Measurements from ENCODE around the gene CSMD2. TPM values are rescaled to one million over a fixed set of nuclear protein-coding genes. Genes with fewer than 3 reads are reported as not detected.

CSMD2 gene
- polyA plus RNA-seq, 1 of the 3 experiments (the other 2 are of a cell fraction) = not detected

DNA sequence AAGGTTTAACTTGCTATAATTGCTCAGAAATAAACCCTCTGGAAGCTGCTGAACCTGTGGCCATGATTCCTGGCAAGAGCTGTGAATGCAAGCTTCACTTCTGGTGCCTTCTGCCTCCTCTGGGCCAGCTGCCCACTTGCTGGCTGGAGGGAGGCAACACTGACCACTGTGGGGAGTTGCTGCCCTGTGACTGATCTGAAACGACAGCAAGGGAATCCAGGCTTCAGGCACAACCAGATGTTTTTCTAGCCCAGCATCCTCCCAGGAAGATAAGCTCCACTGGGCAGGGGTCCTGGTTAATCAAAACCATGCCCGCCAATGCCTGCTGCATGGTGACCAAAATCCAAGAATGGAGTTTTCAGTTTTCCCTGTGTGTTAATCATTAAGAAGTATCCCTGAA is 481.1 kb downstream of the CSMD2 start:
- no peak overlapping the region for H3K4me2 ChIP-seq
- peaks cover 0 to 20% of the 10 kb centered on the region in 2 experiments; a peak in 2 of 4 replicates for H3K4me1 ChIP-seq (ENCODE audit: control insufficient read depth in 1 of 2, insufficient read depth in 2 of 2, low read depth in 1 of 2, low read length in 1 of 2)
- H3K27ac ChIP-seq (ENCODE audit: low read depth in 2 of 2, low read length in 1 of 2) = peak overlapping the region in 1 of 2 experiments; percentile 86; a peak in 2 of 4 replicates
- no peaks in the 10 kb centered on the region for H3K9me2 ChIP-seq
- no peaks in the 10 kb centered on the region for H3K27me3 ChIP-seq (ENCODE audit: insufficient read depth)
- H2AFZ ChIP-seq (ENCODE audit: low read depth) = no peak overlapping the region
- H3K36me3 ChIP-seq (replicated peaks in 1 of 2; ENCODE audit: control insufficient read depth in 1 of 2, insufficient read depth in 2 of 2, low read length in 1 of 2) = no peaks in the 10 kb centered on the region
- TF ChIP-seq IRF3 (IDR thresholded peaks at IDR 0.05; ENCODE audit: low read depth, low read length) (no peak), EP300 (IDR thresholded peaks at IDR 0.05; ENCODE audit: borderline replicate concordance in 1 of 2, low read depth in 1 of 2, low read length in 1 of 2) (peak in 1 of 2 experiments; percentile 86; a peak in 2 of 4 replicates), MEF2A (IDR thresholded peaks at IDR 0.05; ENCODE audit: borderline replicate concordance, low read depth) (no peak), TCF12 (IDR thresholded peaks at IDR 0.05) (peak; percentile 41; the same call in 1 of the 2 replicates), FOXJ3 (CRISPR knock-in tag; IDR thresholded peaks at IDR 0.05) (peak; percentile 83), SMC3 (IDR thresholded peaks at IDR 0.05; ENCODE audit: low read depth, low read length) (peak; percentile 34; the same call in 1 of the 2 replicates), RAD21 (IDR thresholded peaks at IDR 0.05; ENCODE audit: low read length) (peak; percentile 81), RCOR1 (IDR thresholded peaks at IDR 0.05; ENCODE audit: low read length) (peak; percentile 98), CHD2 (IDR thresholded peaks at IDR 0.05; ENCODE audit: low read length, partially characterized antibody) (peak; percentile 80), TEAD4 (IDR thresholded peaks at IDR 0.05; ENCODE audit: borderline replicate concordance, insufficient read depth) (no peak), GATA2 (CRISPR knock-in tag; IDR thresholded peaks at IDR 0.05) (peak; percentile 88), EZH2phosphoT487 (IDR thresholded peaks at IDR 0.05; ENCODE audit: borderline replicate concordance, low read depth) (no peak), SIN3A (IDR thresholded peaks at IDR 0.05; ENCODE audit: borderline replicate concordance, low read depth, low read length) (no peak), FOSL2 (IDR thresholded peaks at IDR 0.05; ENCODE audit: borderline replicate concordance, low read depth) (no peak), POLR2AphosphoS5 (IDR thresholded peaks at IDR 0.05; ENCODE audit: low read depth, low read length) (no peak), FOXM1 (IDR thresholded peaks at IDR 0.05; ENCODE audit: low read depth) (no peak), MAX (IDR thresholded peaks at IDR 0.05; ENCODE audit: low read depth) (no peak), NRF1 (IDR thresholded peaks at IDR 0.05; ENCODE audit: low read depth, low read length) (no peak), MXI1 (IDR thresholded peaks at IDR 0.05; ENCODE audit: low read depth, low read length) (peak; percentile 58; the same call in 1 of the 2 replicates), NFIC (IDR thresholded peaks at IDR 0.05; ENCODE audit: borderline replicate concordance) (no peak), TAF1 (IDR thresholded peaks at IDR 0.05; ENCODE audit: borderline replicate concordance, low read depth, low read length) (no peak)
- TF ChIP-seq, protein P1, sequence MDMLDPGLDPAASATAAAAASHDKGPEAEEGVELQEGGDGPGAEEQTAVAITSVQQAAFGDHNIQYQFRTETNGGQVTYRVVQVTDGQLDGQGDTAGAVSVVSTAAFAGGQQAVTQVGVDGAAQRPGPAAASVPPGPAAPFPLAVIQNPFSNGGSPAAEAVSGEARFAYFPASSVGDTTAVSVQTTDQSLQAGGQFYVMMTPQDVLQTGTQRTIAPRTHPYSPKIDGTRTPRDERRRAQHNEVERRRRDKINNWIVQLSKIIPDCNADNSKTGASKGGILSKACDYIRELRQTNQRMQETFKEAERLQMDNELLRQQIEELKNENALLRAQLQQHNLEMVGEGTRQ (IDR thresholded peaks at IDR 0.05; ENCODE audit: borderline replicate concordance, low read depth, low read length) = no peak
- TF ChIP-seq, protein P2, sequence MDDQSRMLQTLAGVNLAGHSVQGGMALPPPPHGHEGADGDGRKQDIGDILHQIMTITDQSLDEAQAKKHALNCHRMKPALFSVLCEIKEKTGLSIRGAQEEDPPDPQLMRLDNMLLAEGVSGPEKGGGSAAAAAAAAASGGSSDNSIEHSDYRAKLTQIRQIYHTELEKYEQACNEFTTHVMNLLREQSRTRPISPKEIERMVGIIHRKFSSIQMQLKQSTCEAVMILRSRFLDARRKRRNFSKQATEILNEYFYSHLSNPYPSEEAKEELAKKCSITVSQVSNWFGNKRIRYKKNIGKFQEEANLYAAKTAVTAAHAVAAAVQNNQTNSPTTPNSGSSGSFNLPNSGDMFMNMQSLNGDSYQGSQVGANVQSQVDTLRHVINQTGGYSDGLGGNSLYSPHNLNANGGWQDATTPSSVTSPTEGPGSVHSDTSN (IDR thresholded peaks at IDR 0.05) = no peak
- TF ChIP-seq, protein P3, sequence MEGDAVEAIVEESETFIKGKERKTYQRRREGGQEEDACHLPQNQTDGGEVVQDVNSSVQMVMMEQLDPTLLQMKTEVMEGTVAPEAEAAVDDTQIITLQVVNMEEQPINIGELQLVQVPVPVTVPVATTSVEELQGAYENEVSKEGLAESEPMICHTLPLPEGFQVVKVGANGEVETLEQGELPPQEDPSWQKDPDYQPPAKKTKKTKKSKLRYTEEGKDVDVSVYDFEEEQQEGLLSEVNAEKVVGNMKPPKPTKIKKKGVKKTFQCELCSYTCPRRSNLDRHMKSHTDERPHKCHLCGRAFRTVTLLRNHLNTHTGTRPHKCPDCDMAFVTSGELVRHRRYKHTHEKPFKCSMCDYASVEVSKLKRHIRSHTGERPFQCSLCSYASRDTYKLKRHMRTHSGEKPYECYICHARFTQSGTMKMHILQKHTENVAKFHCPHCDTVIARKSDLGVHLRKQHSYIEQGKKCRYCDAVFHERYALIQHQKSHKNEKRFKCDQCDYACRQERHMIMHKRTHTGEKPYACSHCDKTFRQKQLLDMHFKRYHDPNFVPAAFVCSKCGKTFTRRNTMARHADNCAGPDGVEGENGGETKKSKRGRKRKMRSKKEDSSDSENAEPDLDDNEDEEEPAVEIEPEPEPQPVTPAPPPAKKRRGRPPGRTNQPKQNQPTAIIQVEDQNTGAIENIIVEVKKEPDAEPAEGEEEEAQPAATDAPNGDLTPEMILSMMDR (IDR thresholded peaks at IDR 0.05) = no peak
- H3K4me3 ChIP-seq (ENCODE audit: low read depth in 2 of 2, low read length in 1 of 2) = no peak overlapping the region
- H3K9me3 ChIP-seq = no peaks in the 10 kb centered on the region
- H3K79me2 ChIP-seq (ENCODE audit: insufficient read depth) = no peaks in the 10 kb centered on the region
- DNase-seq = peak; percentile 87
- no peaks in the 10 kb centered on the region for H4K20me1 ChIP-seq (ENCODE audit: insufficient read depth)
- no peaks in the 10 kb centered on the region for H3F3A ChIP-seq (replicated peaks; ENCODE audit: insufficient read depth)
- WGBS (ENCODE audit: low lambda C conversion rate) = 7% methylated on average over 2 of the region's 2 CpGs
- POLR2A ChIA-PET = interaction anchor here (0.9 kb wide), 1 partner anchor 136 kb away, joined by 3 read pairs; no protein-coding TSS in a partner anchor
- no peak overlapping the region for H3K9ac ChIP-seq
- CTCF ChIA-PET = interaction anchor here (0.6 to 2.6 kb wide), 24 partner anchors 12 to 1000 kb away, joined by 3 to 34 read pairs (median 5); partner anchors contain the start of gene CSMD2
